ENCODE results near the gene ABLIM2. TPM values are rescaled to one million over a fixed set of nuclear protein-coding genes. Genes with fewer than 3 reads are reported as not detected.

Gene ABLIM2
- total and polyA plus RNA-seq, 10 of the 15 experiments (the other 5 are each of a cell fraction or from before 2014, with no cell fraction given): 0.03 to 0.15 (median 0.05) TPM; not detected in 7

- no peak for TF ChIP-seq NKRF (conservative IDR thresholded peaks at IDR 0.05)
- no peak for TF ChIP-seq NFYA (IDR thresholded peaks at IDR 0.05; ENCODE audit: borderline replicate concordance, low read depth, low read length)
These were observed 45.2 kb upstream of the ABLIM2 start (continued) for GRCh38 chr4:8203817-8204216.

GRCh38 chr4:8203052-8203401 lies 44.4 kb upstream of the ABLIM2 start:
- ChIA-PET RAD21 (ENCODE audit: unreplicated experiment) (interaction anchor here (1.0 to 2.7 kb wide), 5 partner anchors 11 to 233 kb away, joined by 3 to 22 read pairs (median 14); no protein-coding TSS in a partner anchor), SMC1A (ENCODE audit: uncharacterized antibody, unreplicated experiment) (interaction anchor here (0.7 to 3.0 kb wide), 7 partner anchors 10 to 233 kb away, joined by 3 to 19 read pairs (median 5); no protein-coding TSS in a partner anchor), POLR2A (interaction anchor here (1.2 to 2.1 kb wide), 2 partner anchors 26 to 39 kb away, joined by 3 to 14 read pairs; no protein-coding TSS in a partner anchor), CTCF (interaction anchor here (0.7 to 2.6 kb wide), 6 partner anchors 11 to 39 kb away, joined by 3 to 29 read pairs (median 5); no protein-coding TSS in a partner anchor)
- intact Hi-C loops (cut with micrococcal nuclease; ENCODE audit: unreplicated experiment): no loop called here
- Histone ChIP-seq H3K79me2 (ENCODE audit: control insufficient read depth, insufficient read depth, low read length) (peaks cover 60% of the 10 kb centered on the region), H3K4me3 (peak overlapping the region; percentile 74), H3K9me3 (replicated peaks; ENCODE audit: control insufficient read depth, insufficient read depth, low read length) (no peaks in the 10 kb centered on the region), H3K4me2 (ENCODE audit: control insufficient read depth, insufficient read depth) (peak overlapping the region; percentile 100), H3K9ac (ENCODE audit: control insufficient read depth, insufficient read depth, low read length) (peak overlapping the region; percentile 91; the same call in 1 of the 2 replicates), H2AFZ (ENCODE audit: control insufficient read depth, low read depth, low read length) (no peak overlapping the region), H3K27ac (ENCODE audit: control insufficient read depth, insufficient read depth) (peak overlapping the region; percentile 94), H3K36me3 (ENCODE audit: control insufficient read depth in 2 of 2, insufficient read depth in 2 of 2, low read length in 1 of 2) (peaks cover 7 to 8% of the 10 kb centered on the region in 2 experiments; a peak in 3 of 4 replicates), H4K20me1 (ENCODE audit: control insufficient read depth, insufficient read depth) (no peaks in the 10 kb centered on the region), H3K27me3 (replicated peaks in 1 of 2; ENCODE audit: control insufficient read depth in 2 of 2, insufficient read depth in 2 of 2, low read length in 1 of 2) (no peaks in the 10 kb centered on the region), H3K4me1 (ENCODE audit: control insufficient read depth, insufficient read depth, low read length) (peaks cover 62% of the 10 kb centered on the region)
- DNase-seq (ENCODE audit: low read depth, low spot score) (no peak), ATAC-seq (no peak), FAIRE-seq (no peak)
- WGBS (ENCODE audit: insufficient coverage, insufficient replicate concordance, low lambda C conversion rate, missing lambda C conversion rate): 79% methylated on average over 7 of the region's 7 CpGs
- BruUV-seq (replicated peaks): no TSS peak
- in situ Hi-C loops (cut with MboI): no loop called here
- no peak for TF ChIP-seq ZNF217 (IDR thresholded peaks at IDR 0.05)
- peak in 1 of 2 experiments; percentile 10; a peak in 1 of 4 replicates for TF ChIP-seq BHLHE40 (IDR thresholded peaks at IDR 0.05; ENCODE audit: borderline replicate concordance in 1 of 2, low read depth in 2 of 2, low read length in 1 of 2)
- no peak for TF ChIP-seq SUPT20H (IDR thresholded peaks at IDR 0.05; ENCODE audit: borderline replicate concordance, control insufficient read depth, low read depth, low read length)
- TF ChIP-seq IRF5 (IDR thresholded peaks at IDR 0.05; ENCODE audit: borderline replicate concordance): no peak
- no peak for TF ChIP-seq NFIC (IDR thresholded peaks at IDR 0.05; ENCODE audit: low read depth, low read length)
- no peak for TF ChIP-seq MEF2A (IDR thresholded peaks at IDR 0.05; ENCODE audit: insufficient read depth, low read depth, low read length)
- TF ChIP-seq STAT1 (conservative IDR thresholded peaks at IDR 0.05): no peak
- no peak for TF ChIP-seq CTCF (IDR thresholded peaks at IDR 0.05 in 2 of 3, conservative IDR thresholded peaks at IDR 0.05 in 1 of 3; ENCODE audit: control insufficient read depth in 2 of 3, extremely low read depth in 1 of 3, insufficient read depth in 1 of 3, low read depth in 3 of 3, low read length in 3 of 3)
- TF ChIP-seq NR2C2 (IDR thresholded peaks at IDR 0.05; ENCODE audit: borderline replicate concordance, control insufficient read depth, insufficient read length, low read depth): no peak
- TF ChIP-seq SIN3A (IDR thresholded peaks at IDR 0.05; ENCODE audit: low read depth, low read length): no peak
- TF ChIP-seq NFYB (IDR thresholded peaks at IDR 0.05; ENCODE audit: insufficient read depth, low read depth, low read length): no peak
- no peak for TF ChIP-seq NRF1 (conservative IDR thresholded peaks at IDR 0.05; ENCODE audit: low read depth, low read length)
- no peak for TF ChIP-seq MTA3 (IDR thresholded peaks at IDR 0.05; ENCODE audit: borderline replicate concordance, low read length)
- 0 out of 3 replicates have a peak, but pooled peaks of 1 of the 2 experiments have one; percentile 0 for TF ChIP-seq EGR1 (IDR thresholded peaks at IDR 0.05; ENCODE audit: borderline replicate concordance in 1 of 2, low read depth in 2 of 2, low read length in 2 of 2)
